Heart right ventricle (tissue), 16 donors: Measurements from ENCODE around the gene KLHDC10. TPM values are rescaled to one million over a fixed set of nuclear protein-coding genes. Genes with fewer than 3 reads are reported as not detected.

Experiments
- ATAC-seq, 8 donors: fragments of 200-7000 bp; cut with Tn5 transposase; one replicate each; pipeline ENCODE4 v1.9.1; 2020; ENCODE audit warnings: mild to moderate bottlenecking in 8 of 8, moderate library complexity in 8 of 8, moderate number of reproducible peaks in 1 of 8
- DNase-seq, 2 donors: peaks; one replicate each; pipeline ENCODE4 v3.0.0-alpha.2; 2020
- H3K27ac ChIP-seq, 10 donors: fragments of 200-600 bp; sonication (generic) in 2 of 10; one replicate each; pipeline versions ENCODE4 v1.5.0 to v1.8.0; 2020 to 2022; ENCODE audit warnings: mild to moderate bottlenecking in 3 of 10
- H3K27me3 ChIP-seq, 7 donors: fragments of 200-600 bp; one replicate each; pipeline ENCODE4 v1.8.0; 2021 to 2022; ENCODE audit warnings: mild to moderate bottlenecking in 2 of 7
- H3K36me3 ChIP-seq, 9 donors: fragments of 200-600 bp; sonication (generic) in 1 of 9; one replicate each; pipeline versions ENCODE4 v1.5.0 to v1.8.0; 2020 to 2022; ENCODE audit warnings: mild to moderate bottlenecking in 2 of 9
- H3K4me1 ChIP-seq, 9 donors: fragments of 200-600 bp; sonication (generic) in 1 of 9; one replicate each; pipeline versions ENCODE4 v1.5.0 to v1.8.0; 2020 to 2022; ENCODE audit warnings: mild to moderate bottlenecking in 4 of 9
- H3K4me3 ChIP-seq, 10 donors: fragments of 200-600 bp; sonication (generic) in 2 of 10; one replicate each; pipeline versions ENCODE4 v1.5.0 to v1.8.0; 2020 to 2022; ENCODE audit warnings: mild to moderate bottlenecking in 7 of 10, moderate library complexity in 2 of 10
- H3K9me3 ChIP-seq, 11 donors: fragments of 200-600 bp in 10 of 11; sonication (generic) in 2 of 11; one replicate each; pipeline versions ENCODE4 v1.5.0 to v1.8.0; 2013 to 2022; ENCODE audit warnings: mild to moderate bottlenecking in 2 of 11, control low read depth in 1 of 11, moderate library complexity in 1 of 11
- WGBS, 2 donors: extraction: QIAGEN DNeasy Blood & Tissue Kit; methylation state at CpG; one replicate each; pipeline ENCODE4 v1.1.7; 2013; ENCODE audit warnings: inconsistent platforms in 1 of 2; 5-methylcytosine and 5-hydroxymethylcytosine counted together
- intact Hi-C, 10 donors: fragments of 100-400 bp; cut with DNase I; formaldehyde crosslinking; loops; one replicate each; pipeline versions ENCODE4 v1.11.1 to v1.14.2; 2022
- polyA plus RNA-seq, 2 donors: library from polyadenylated mRNA; stranded (reverse); fragments of 200-250 nt; gene quantifications; one replicate each; pipeline ENCODE4 v1.2.3, GENCODE V29; 2013
- total RNA-seq, 10 donors: library from RNA; stranded (reverse); fragmentation: NEBNext Ultra II Directional in 3 of 10; extraction: Animal tissue kit (Norgen Biotek cat#: 25700) in 3 of 10; gene quantifications; one replicate each; pipeline versions ENCODE4 v1.2.1 to v1.2.4, GENCODE V29; 2021 to 2023
- TF ChIP-seq, protein P1 (sequence below), 9 donors: fragments of 200-600 bp; sonication (generic) in 2 of 9; IDR thresholded peaks; one replicate each; pipeline versions ENCODE4 v1.5.0 to v1.8.0; 2021 to 2022; ENCODE audit warnings: antibody characterized with exemption in 9 of 9, mild to moderate bottlenecking in 5 of 9, moderate library complexity in 1 of 9
- donor health status: Arrhythmogenic right ventricular cardiomyopathy.
- donor health status: ischemic (EF 13 %, LVEDD 7.1; RV severe dilation, severe dysfunction).
- donor health status: healthy with polysubstance abuse.
- donor health status: DM: no; HTN: yes; CAD: no.
- donor health status: DM: no; HTN: no; CAD: no.
- donor health status: ischemic (EF 25% LVEDD 6.9; RV normal size, moderate dysfunction).
- donor health status: ischemic (EF 25% LVEDD 5.7; RV mildly dilated, moderate dysfunction).
- donor health status: healthy.
- donor health status: DM: yes; HTN: yes; CAD: no.
- donor health status: Ischemic cardiomyopathy.
- donor health status: ischemic (EF 35%, LVEDD 5.7; RV mildly dilated, moderate dysfunction).
- donor health status: nonischemic (EF 11% LVEDD 7.7; RV severe dilation, severe dysfunction).
- donor health status: DM: yes; HTN: yes; CAD: no.
- donor health status: PGD.
- donor health status: ischemic (EF 29% LVEDD 5.4; RV normal size, mild dysfunction).
- donor health status: nonischemic (EF 23%, LVEDD 6.1; RV moderate dilation, normal function).

KLHDC10 gene
- total and polyA plus RNA-seq, 12 donors = 9.1 to 33.7 (median 28.1) TPM

DNA sequence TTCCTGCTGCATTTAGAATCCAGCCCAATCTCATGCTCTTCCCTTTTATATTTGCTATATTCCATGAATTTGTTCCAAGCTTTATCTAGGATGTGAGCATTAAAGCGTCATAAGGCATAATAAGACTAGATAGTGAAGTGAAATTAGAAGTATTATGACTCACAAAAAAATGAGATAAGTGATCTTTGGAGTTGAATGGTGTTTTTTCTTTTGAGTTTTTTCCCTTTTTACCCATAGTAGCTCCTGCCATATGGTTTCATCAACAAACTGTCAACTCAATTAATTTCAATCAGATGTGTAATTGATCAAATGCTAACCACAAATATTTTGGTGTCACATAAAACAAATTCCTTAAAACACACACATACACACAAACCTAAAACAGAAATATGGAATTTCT lies 17.0 kb downstream of the KLHDC10 start:
- no peaks in the 10 kb centered on the region for H3K27me3 ChIP-seq
- H3K36me3 ChIP-seq = no peaks in the 10 kb centered on the region
- DNase-seq = no peak
- H3K9me3 ChIP-seq = no peaks in the 10 kb centered on the region
- ATAC-seq = no peak
- WGBS, 2 donors = 40 to 51% methylated on average over 1 of the region's 1 CpG
- H3K4me1 ChIP-seq = peaks cover 0 to 26% (median 8%) of the 10 kb centered on the region in 9 donors
- intact Hi-C loops = no loop called here
- TF ChIP-seq, protein P1, sequence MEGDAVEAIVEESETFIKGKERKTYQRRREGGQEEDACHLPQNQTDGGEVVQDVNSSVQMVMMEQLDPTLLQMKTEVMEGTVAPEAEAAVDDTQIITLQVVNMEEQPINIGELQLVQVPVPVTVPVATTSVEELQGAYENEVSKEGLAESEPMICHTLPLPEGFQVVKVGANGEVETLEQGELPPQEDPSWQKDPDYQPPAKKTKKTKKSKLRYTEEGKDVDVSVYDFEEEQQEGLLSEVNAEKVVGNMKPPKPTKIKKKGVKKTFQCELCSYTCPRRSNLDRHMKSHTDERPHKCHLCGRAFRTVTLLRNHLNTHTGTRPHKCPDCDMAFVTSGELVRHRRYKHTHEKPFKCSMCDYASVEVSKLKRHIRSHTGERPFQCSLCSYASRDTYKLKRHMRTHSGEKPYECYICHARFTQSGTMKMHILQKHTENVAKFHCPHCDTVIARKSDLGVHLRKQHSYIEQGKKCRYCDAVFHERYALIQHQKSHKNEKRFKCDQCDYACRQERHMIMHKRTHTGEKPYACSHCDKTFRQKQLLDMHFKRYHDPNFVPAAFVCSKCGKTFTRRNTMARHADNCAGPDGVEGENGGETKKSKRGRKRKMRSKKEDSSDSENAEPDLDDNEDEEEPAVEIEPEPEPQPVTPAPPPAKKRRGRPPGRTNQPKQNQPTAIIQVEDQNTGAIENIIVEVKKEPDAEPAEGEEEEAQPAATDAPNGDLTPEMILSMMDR (IDR thresholded peaks at IDR 0.05) = no peak
- no peak overlapping the region for H3K4me3 ChIP-seq
- H3K27ac ChIP-seq = no peak overlapping the region

DNA sequence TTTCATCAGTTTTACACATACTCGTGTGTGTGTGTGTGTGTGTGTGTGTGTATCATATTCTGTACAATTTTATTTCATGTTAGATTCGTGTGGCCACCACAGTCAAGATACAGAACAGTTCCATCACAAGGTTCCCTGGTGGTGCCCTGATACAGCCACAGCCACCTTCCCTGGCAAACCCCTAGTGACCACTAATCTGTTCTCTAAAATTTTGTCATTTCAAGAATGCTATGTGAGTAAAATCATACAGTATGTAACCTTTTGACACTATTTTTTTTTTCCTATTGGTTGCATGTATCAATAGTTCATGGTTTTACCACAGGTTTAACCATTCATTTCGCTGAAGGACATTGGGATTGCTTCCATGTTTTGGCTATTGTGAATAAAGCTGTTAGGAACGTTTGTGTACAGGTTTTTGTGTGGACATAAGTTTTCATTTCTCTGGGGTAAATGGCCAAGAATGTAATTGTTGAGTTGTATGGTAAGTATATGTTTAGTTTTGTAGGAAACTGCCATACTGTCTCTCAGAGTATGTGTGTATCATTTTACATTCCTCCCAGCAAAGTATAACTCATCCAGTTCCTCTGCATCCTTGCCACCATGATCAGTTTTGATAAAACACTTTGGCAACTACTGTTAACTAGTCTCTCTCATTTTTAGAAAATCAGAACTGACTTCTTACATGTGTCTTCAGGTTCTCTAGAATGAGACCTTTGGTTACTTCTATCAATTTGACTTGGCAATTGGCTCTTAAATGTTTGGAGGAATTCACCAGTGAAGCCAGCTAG lies 20.6 kb downstream of the KLHDC10 start:
- Histone ChIP-seq H3K9me3 (no peaks in the 10 kb centered on the region), H3K4me3 (no peak overlapping the region), H3K27me3 (no peaks in the 10 kb centered on the region), H3K36me3 (no peaks in the 10 kb centered on the region), H3K27ac (no peak overlapping the region), H3K4me1 (peaks cover 0 to 29% (median 8%) of the 10 kb centered on the region in 9 donors)
- intact Hi-C loops = no loop called here
- 63 to 68% methylated on average over 4 of the region's 4 CpGs for WGBS, 2 donors
- ATAC-seq (no peak), DNase-seq (no peak)
- TF ChIP-seq, protein P1 (IDR thresholded peaks at IDR 0.05) = no peak

DNA sequence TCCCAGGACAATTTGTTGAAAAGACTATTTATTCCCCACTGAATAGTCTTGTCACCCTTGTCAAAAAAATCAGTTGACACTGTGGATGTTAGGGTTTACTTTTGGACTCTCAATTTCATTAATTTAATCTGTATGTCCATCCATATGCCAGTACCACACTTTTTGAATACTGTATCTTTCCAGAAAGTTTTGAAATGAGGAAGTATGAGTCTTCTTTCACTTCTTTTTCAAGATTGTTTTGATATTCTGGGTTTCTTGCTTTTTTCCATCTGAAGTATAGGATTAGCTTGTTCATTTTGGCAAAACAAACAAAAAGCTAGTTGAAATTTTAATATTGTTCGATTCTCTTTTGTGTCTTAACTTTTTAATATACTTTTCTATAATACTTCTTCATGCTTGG lies 21.7 kb downstream of the KLHDC10 start:
- DNase-seq = no peak
- Histone ChIP-seq H3K4me3 (no peak overlapping the region), H3K4me1 (peaks cover 0 to 26% (median 6%) of the 10 kb centered on the region in 9 donors), H3K9me3 (no peaks in the 10 kb centered on the region), H3K36me3 (no peaks in the 10 kb centered on the region), H3K27ac (no peak overlapping the region), H3K27me3 (no peaks in the 10 kb centered on the region)
- WGBS, 2 donors = 97 to 100% methylated on average over 1 of the region's 1 CpG
- no peak for ATAC-seq
- intact Hi-C loops = no loop called here
- TF ChIP-seq, protein P1 (IDR thresholded peaks at IDR 0.05) = no peak

DNA sequence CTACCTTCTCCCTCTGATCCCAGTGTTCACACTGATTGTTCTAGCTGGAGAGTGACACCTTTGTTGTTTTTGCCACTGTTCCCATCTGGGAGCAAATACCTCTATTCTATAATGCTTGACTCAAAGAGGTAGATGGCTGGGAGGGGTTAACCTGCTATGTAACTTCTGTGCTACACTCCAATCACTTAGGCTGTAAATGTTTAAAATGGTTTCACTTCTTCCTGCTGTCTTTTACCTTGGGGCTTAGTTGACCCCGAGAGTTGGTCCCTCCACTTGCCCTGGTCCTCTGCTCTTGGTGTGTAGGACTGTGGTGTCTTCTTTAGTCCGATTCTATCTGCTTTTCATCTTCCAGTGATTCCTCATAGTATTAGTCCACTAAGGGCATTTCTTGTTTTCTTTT lies 22.3 kb downstream of the KLHDC10 start:
- Histone ChIP-seq H3K36me3 (no peaks in the 10 kb centered on the region), H3K27ac (no peak overlapping the region), H3K27me3 (no peaks in the 10 kb centered on the region), H3K9me3 (no peaks in the 10 kb centered on the region), H3K4me3 (no peak overlapping the region), H3K4me1 (peaks cover 0 to 23% (median 2%) of the 10 kb centered on the region in 9 donors)
- TF ChIP-seq, protein P1 (IDR thresholded peaks at IDR 0.05) = no peak
- ATAC-seq (no peak), DNase-seq (no peak)
- intact Hi-C loops = no loop called here
- 91 to 94% methylated on average over 2 of the region's 2 CpGs for WGBS, 2 donors
